ENCODE results near the gene ICAM1.
"Not testable (repeated sequence)": the region's sequence is repeated elsewhere in the genome, so short reads cannot be mapped to it uniquely, and the experiment has no call there.

ICAM1 gene

GRCh38 chr19:10277795-10278589 is 7.1 kb downstream of the ICAM1 start:
- DNase-seq (ENCODE audit: low spot score) = no peak

GRCh38 chr19:10278935-10279334 is 8.0 kb downstream of the ICAM1 start:
- DNase-seq (ENCODE audit: low spot score) = no peak

GRCh38 chr19:10279737-10280442 is 9.0 kb downstream of the ICAM1 start:
- DNase-seq (ENCODE audit: low spot score) = no peak

GRCh38 chr19:10282043-10282442 is 11.1 kb downstream of the ICAM1 start:
- DNase-seq (ENCODE audit: low spot score) = not testable (repeated sequence)

GRCh38 chr19:10283301-10284064 is 12.6 kb downstream of the ICAM1 start:
- no peak for DNase-seq (ENCODE audit: low spot score)

GRCh38 chr19:10284065-10284959 is 13.4 kb downstream of the ICAM1 start:
- DNase-seq (ENCODE audit: low spot score) = no peak

GRCh38 chr19:10284960-10285278 is 14.0 kb downstream of the ICAM1 start:
- DNase-seq (ENCODE audit: low spot score) = no peak

GRCh38 chr19:10285393-10285792 is 14.5 kb downstream of the ICAM1 start:
- no peak for DNase-seq (ENCODE audit: low spot score)

GRCh38 chr19:10286803-10287737 is 16.1 kb downstream of the ICAM1 start, which contains the start of gene ICAM4:
ICAM4 (plus strand) TSS chr19:10286955; CDS start chr19:10287013, 58 bp downstream.
- DNase-seq (ENCODE audit: low spot score) = no peak

- DNase-seq (ENCODE audit: low spot score) = peak; percentile 93
Measured at GRCh38 chr19:10288662-10289166, 17.8 kb downstream of the ICAM1 start.

GRCh38 chr19:10289167-10289835 is 18.4 kb downstream of the ICAM1 start:
- DNase-seq (ENCODE audit: low spot score) = peak; percentile 87

- peak; percentile 80 for DNase-seq (ENCODE audit: low spot score)
Measured at GRCh38 chr19:10289836-10290356, 19.0 kb downstream of the ICAM1 start, which contains the start of gene ICAM5. ICAM5 (plus strand) TSS chr19:10289952; CDS start chr19:10290044, 92 bp downstream.

- no peak for DNase-seq (ENCODE audit: low spot score)
Measured at GRCh38 chr19:10290357-10290875, 19.5 kb downstream of the ICAM1 start.

- DNase-seq (ENCODE audit: low spot score) = peak; percentile 77
Measured at GRCh38 chr19:10290876-10291553, 20.1 kb downstream of the ICAM1 start.

- no peak for DNase-seq (ENCODE audit: low spot score)
Measured at GRCh38 chr19:10291554-10292205, 20.8 kb downstream of the ICAM1 start.

GRCh38 chr19:10292206-10292788 is 21.4 kb downstream of the ICAM1 start:
- DNase-seq (ENCODE audit: low spot score) = peak; percentile 82

GRCh38 chr19:10292789-10293636 is 22.1 kb downstream of the ICAM1 start:
- no peak for DNase-seq (ENCODE audit: low spot score)
